Activated T-helper 1 cell treated with anti-CD3 and anti-CD28 coated beads, Interleukin-2, amount 50 U/mL, for 16 hours (primary cell): ENCODE data around the gene C1orf198.
"Not testable (repeated sequence)": the region's sequence is repeated elsewhere in the genome, so short reads cannot be mapped to it uniquely, and the experiment has no call there.

Source experiments
- DNase-seq, 2 donors: peaks; one replicate each; pipeline ENCODE4 v3.0.0-alpha.2; 2020; ENCODE audit warnings: low read depth in 1 of 2, low spot score in 1 of 2

C1orf198 gene

GRCh38 chr1:230861489-230861888 lies 6.8 kb downstream of the C1orf198 start:
- DNase-seq = no peak

GRCh38 chr1:230860617-230861384 lies 7.5 kb downstream of the C1orf198 start:
- DNase-seq = no peak

- DNase-seq = no peak
Observed at GRCh38 chr1:230858918-230859729, 9.2 kb downstream of the C1orf198 start.

GRCh38 chr1:230858236-230858820 lies 10.0 kb downstream of the C1orf198 start:
- DNase-seq = no peak

- DNase-seq = no peak
Observed at GRCh38 chr1:230857822-230858221, 10.5 kb downstream of the C1orf198 start.

GRCh38 chr1:230857077-230857476 lies 11.2 kb downstream of the C1orf198 start:
- no peak for DNase-seq

- no peak for DNase-seq
Observed at GRCh38 chr1:230855886-230856285, 12.4 kb downstream of the C1orf198 start.

- DNase-seq = no peak
Observed at GRCh38 chr1:230854423-230854822, 13.9 kb downstream of the C1orf198 start.

GRCh38 chr1:230853731-230854130 lies 14.6 kb downstream of the C1orf198 start:
- DNase-seq = no peak

GRCh38 chr1:230852959-230853358 lies 15.4 kb downstream of the C1orf198 start:
- DNase-seq = no peak

GRCh38 chr1:230851291-230851691 lies 17.0 kb downstream of the C1orf198 start:
- DNase-seq = no peak

GRCh38 chr1:230850547-230850946 lies 17.8 kb downstream of the C1orf198 start:
- DNase-seq = no peak

GRCh38 chr1:230849451-230850224 lies 18.7 kb downstream of the C1orf198 start:
- DNase-seq = no peak

- no peak for DNase-seq
Observed at GRCh38 chr1:230848235-230848634, 20.1 kb downstream of the C1orf198 start.

GRCh38 chr1:230845184-230845583 lies 23.1 kb downstream of the C1orf198 start:
- not testable (repeated sequence) for DNase-seq

- DNase-seq = no peak
Observed at GRCh38 chr1:230844561-230844960, 23.8 kb downstream of the C1orf198 start.

- no peak for DNase-seq
Observed at GRCh38 chr1:230843503-230844309, 24.6 kb downstream of the C1orf198 start.

GRCh38 chr1:230842801-230843200 lies 25.5 kb downstream of the C1orf198 start:
- DNase-seq = no peak

- no peak for DNase-seq
Observed at GRCh38 chr1:230839173-230839572, 29.1 kb downstream of the C1orf198 start.

GRCh38 chr1:230836793-230837192 lies 31.5 kb downstream of the C1orf198 start:
- DNase-seq = no peak
